ENCODE measurements around the gene SGCG. TPM values are rescaled to one million over a fixed set of nuclear protein-coding genes. Genes with fewer than 3 reads are reported as not detected.
"Not testable (repeated sequence)": the region's sequence is repeated elsewhere in the genome, so short reads cannot be mapped to it uniquely, and the experiment has no call there.

Gene SGCG, protein sequence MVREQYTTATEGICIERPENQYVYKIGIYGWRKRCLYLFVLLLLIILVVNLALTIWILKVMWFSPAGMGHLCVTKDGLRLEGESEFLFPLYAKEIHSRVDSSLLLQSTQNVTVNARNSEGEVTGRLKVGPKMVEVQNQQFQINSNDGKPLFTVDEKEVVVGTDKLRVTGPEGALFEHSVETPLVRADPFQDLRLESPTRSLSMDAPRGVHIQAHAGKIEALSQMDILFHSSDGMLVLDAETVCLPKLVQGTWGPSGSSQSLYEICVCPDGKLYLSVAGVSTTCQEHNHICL
- total RNA-seq: not detected

DNA sequence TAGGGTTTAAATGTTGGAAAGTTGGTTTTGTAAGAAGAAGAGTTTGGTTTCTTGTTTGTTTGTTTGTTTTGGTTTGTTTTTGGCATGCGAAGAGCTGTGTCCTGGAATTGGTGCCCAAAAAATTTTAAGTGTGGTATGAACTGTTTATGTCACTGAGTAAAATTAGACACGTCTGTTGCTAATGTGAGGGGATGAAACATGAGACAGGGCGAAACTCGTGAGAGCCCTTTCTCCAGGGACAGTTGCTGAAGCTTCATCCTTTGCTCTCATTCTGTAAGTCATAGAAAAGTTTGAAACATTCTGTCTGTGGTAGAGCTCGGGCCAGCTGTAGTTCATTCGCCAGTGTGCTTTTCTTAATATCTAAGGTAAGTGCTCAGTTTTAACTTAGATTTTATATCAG, at the start of gene SGCG:
Gene SGCG, plus strand, starts transcription at position 269 of the 400 bp plus-strand sequence. CDS start 22,716 bp downstream, outside the sequence.
- no peak for DNase-seq

DNA sequence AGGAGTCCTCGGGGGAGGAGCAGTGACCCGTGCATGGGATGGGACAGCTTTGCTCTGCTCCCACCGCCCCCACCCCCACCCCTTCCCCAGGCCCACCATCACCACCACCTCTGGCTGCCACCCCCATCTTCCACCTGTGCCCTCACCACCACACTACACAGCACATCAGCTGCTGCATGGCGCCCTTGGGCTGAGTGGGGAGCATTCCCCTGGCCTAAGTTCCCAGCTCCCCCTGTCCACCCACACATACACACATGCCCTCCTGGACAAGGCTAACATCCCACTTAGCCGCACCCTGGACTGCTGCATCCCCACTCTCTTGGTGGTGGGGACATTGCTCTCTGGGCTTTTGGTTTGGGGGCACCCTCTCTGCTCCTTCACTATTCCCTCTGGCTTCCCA, 46.2 kb upstream of the SGCG start:
- no peak for DNase-seq

DNA sequence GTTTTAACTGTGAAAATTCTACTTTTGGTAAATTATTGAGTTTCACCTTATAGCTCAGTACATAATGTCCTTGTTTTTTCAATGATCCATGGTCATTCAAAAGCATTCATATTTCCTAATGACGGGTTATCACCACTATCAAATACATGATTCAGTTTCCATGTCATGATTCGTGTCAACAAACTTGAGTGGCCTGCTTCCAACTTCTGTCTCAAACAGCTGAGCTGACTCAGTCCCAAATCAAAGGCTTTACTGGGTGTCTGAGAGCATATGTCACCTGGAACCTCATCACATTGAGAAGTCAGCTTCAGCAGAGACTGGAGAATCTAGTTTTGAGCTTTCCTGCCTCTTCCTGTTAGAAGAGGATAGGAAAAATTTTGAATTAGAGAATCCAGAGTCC, 40.3 kb upstream of the SGCG start:
- no peak for DNase-seq

DNA sequence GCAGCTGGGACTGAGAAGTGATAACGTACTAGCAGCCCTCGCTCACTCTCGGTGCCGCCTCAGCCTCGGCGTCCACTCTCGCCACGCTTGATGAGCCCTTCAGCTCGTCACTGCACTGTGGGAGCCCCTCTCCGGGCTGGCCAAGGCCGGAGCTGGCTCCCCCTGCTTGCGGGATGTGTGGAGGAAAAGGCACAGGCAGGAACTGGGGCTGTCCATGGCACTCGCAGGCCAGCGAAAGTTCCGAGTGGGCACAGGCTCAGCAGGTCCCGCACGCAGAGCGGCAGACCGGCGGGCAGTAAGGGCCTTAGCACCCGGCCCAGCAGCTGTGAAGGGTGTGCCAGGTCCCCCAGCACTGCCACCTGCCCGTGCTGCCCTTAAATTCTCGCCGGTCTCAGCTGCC, 38.8 kb upstream of the SGCG start:
- DNase-seq: no peak

DNA sequence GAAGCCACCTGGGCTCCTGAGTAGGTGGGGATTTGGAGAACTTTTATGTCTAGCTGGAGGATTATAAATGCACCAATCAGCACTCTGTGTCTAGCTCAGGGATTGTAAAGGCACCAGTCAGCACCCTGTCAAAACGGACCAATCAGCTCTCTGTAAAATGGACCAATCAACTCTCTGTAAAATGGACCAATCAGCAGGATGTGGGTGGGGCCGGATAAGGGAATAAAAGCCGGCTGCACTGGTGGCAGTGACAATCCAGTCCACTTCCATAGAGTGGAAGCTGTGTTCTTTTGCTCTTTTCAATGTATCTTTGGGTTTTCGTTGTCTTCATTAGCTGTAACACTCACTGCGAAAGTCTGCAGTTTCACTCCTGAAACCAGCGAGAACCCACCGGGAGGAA, 38.2 kb upstream of the SGCG start:
- not testable (repeated sequence) for DNase-seq

DNA sequence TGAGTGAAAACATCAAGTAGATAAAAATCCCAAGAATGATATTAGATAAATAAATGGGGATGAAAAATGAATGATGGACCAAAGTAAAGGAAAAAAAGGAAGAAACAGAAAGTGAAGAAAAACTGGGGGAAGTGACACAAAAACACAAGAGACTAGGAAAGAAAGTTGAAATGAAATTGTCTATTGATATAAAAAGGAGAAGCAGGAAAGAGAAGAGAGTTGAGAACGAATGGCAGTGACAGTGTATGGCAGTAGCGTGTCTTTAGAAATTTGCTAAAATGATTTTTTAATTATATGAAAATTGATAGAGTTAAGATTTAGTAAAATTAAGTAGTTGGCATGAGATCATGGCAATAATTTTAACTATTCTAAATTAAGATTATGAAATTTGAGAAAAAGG, 36.3 kb upstream of the SGCG start:
- DNase-seq: no peak

DNA sequence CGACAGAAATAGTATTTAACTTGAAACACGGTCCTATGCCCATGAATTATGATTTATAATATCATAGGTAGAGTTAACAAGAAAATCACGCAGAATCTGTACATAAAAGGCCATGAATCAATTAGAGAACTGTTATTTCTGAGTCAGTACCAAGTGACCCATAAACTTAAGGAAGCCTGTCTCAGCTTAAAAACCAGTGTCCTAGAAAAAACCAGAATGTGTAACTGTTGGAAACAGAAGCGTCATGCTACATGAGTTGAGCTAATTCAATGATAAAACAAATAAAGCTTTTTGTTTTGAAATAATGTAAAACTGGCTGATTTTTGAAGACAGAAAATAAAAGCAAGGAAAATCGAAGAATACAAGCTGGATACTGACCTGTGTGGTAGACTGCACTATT, 34.8 kb upstream of the SGCG start:
- DNase-seq: no peak

DNA sequence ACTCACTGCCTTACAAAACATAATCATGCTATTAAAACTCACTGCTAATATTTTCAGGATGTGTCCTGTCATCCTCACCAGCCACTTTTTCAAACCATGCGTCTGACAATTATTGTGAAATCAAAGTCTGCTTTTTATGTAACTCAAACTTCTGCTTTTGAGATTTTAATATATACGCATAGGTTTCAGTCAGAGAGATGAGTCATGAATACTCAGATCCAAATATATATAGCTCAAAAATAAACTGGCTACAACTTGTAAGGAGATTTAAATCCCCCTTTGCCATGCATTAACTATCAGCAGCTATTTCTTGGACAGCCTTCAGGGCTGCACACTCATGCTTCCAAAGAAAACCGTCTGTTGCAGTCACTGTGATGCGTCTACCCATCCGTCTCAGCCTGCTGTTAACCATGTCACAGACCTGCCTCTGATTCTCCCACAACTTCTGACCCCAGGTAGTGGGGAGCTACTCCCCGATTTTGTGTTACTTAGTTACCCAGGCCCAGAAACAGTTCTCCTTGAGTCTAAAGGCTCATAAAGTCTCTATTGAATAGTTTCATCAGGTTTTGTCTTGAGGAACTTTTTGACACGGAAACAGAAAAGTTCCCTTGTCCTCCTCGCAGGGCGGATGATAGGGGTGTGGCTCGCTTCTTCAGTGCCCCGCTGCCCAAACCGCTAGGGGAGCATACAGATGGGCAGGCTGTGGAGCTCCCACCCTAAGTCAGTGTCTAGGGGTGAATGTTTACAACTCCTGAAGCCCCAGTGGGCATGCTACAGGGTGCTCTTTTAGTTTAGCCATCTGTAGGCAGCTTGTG, 33.8 kb upstream of the SGCG start:
- no peak for DNase-seq

DNA sequence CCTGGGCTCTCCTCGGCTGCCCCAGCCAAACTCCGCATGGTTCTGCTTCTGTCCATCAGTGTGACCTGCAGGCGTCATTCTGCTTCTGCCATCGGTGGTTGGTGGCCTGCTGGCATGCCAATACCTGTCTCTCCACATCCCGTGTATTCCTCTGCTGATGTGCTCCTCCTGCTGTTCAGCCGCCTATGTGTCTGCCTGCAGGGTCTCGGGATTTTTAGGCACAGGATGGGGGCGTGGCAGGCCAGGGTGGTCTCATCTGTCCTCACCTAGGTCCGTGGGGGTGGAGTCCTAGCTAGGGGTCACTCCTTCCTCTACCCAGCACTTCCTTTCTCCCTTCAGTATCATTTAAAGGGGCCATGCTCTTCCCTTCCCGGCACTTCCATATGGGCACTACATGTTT, 33.0 kb upstream of the SGCG start:
- DNase-seq: no peak

DNA sequence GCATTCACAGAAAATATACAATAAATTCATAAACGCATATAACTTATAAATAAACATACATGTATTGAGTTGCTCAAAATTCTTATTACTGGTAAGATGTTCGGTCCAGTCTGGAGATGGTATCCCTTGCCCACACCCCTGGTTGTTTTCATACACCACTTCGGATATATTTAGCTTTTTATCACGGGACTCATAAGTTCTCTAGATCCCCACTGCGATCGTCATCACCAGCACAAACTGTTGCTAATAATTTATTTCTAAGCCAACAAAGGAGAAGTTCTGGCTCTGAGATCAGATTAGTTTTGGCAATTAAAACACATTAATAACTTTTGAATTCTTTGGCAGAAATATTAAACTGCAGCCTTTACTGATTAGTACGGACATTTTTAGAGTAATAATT, 23.0 kb upstream of the SGCG start:
- no peak for DNase-seq

DNA sequence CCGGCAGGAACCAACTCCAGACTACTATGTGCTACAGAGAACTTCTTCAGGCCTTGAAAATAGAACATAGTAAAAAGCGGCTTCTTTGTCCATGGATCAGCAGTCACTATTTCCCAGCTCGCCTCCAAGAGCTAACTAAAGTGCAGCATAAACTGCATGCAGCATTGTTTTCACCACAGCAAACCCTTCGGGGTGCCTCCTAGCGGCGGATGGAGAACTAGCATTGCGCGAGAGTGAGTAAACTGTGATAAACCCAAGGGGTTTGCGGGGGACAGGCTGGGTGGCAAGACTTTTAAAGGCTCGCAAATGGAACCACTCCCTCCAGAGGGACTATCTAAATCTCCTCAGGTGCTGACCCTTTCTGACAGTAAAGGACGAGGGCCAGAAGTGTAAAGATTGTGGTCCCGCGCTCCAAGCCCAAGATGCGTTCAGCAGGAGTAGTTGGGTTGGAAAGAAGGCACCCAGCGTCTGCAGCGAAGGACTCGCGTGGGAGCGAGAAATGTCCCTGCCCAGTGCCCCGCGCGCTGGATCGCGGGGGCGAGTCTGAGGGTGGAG, 21.5 kb upstream of the SGCG start:
- DNase-seq: no peak

DNA sequence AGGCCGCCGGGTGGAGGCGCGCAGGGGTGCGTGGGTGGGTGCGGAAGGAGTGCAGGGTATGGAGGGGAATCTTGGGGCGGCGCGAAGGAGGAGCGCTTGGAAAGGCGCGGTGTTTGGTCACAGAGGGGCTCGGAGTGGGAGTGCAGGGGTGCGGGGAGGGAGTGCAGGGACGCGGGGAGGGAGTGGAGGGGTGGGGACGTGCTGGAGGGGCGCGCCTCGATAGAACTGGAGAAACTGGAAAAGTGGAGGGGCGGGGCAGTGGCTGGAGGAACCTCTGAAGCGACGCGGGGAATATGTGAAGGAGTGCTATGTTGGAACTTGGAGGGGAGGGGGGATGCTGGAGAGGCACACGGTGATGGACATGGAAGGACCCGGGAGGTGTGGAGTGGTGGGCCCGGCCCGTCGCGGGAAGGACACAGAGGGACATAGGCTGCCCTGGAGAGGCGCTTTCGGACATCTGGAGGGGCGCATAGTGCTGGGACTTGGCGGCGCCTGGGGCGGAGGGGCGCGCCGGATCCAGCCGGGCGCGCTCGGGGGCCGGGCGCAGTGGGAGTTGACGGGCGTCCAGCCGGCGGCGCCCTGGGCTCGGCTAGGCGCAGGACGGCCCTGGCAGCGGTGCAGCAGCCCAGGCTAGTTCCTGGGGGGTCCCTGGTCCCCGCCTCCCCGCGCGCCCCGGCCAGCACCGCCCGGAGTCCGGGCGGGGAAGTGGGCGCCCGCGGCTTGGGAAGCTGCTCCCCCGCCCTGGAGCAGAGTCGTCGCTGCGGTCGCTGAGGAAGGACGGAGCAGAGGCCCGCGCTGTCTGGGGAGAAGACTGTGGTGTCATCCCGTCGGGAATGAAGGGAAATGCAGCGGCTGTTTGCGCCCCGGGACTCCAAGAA, 20.8 kb upstream of the SGCG start:
- DNase-seq: no peak

DNA sequence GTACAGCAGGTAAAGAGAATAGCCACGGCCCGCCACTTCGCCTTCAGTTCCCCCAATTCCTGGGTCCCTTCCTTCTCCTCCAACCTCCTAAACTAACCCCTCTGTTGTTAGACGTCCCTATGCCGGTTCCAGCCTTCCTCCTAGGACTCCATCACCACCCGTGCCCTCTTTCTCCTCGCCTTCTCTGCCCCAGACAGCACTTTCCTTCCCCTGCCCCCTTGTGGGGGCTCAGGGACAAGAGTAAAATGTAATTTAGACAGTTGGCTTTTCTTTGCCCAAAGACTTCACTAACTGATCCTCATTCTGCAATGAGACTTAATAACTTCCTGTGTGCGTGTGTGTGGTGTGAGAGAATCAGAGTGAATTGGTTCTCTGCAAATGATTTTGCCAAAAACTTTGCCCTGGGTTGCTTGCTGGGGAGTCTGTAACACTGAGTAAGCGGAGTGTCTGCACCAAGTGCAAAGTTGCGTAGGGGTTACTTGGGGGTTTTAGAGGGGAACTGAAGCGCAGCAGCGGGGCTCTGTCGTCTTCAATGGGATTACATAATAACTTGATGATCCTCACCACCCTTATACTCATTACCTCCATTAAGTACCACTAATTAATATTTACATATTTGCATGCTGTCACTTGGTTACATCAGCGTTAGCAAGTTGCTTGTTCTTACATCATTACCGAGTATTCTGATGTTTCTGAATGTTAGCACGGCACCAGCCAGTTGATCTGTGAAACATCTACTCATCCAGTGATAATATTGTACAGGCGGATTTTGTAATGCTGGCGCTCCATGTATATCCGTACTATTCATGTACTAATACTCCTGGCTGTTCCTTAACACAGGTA, 19.9 kb upstream of the SGCG start:
- no peak for DNase-seq

DNA sequence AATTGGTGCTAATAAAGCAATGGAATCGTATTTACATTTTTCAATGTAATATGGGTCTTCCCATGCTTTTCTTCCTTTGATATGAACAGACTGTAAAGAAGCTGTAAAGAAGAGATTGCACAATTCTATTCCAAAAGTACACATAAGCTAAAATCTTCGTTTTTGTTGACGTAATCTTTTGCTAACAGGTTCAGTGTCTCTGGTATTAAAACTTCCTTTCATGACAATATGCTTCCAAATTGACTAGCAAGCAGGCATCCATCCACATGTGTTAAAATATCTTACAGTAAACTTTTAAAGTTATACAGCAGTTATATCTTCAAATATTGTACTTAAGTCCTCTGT, 19.3 kb upstream of the SGCG start:
- no peak for DNase-seq

DNA sequence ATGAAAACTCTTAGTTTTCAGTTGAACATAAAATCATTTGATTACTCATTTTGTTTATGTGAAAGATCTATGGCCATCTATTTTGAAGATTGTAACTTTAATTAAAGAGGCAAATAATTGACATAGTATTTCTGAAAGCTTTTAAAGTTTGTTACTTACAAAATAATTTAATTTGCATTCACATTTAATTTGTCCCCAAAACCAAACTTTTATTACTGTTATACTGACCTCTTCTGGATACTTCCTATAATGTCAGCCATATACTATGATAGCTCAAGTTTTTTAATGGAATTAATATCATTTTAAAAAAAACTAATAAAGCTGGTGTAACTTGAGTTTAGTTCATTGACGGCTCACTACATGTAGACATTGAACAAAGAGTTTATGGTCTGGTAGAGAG, 4.9 kb upstream of the SGCG start:
- DNase-seq: no peak

DNA sequence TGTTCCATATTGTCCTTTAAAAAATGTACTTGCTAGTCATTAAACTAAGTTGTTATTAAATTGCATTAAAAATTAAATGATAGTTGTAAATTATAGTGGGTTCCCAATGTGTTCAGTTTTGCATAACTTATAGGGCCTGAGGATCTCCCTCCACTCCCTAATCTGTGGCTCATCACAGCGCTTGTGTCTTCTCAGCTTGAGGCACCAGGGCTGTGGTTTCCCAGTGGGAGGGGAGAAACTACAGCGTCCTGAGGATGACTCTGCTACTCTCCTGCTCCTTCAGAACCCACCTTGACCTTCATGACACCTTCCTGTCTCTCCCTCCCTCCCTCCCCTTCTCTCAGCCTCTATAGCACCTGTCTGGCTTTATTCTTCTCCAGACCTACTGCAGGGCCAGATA, 1.4 kb downstream of the SGCG start:
- DNase-seq: no peak

DNA sequence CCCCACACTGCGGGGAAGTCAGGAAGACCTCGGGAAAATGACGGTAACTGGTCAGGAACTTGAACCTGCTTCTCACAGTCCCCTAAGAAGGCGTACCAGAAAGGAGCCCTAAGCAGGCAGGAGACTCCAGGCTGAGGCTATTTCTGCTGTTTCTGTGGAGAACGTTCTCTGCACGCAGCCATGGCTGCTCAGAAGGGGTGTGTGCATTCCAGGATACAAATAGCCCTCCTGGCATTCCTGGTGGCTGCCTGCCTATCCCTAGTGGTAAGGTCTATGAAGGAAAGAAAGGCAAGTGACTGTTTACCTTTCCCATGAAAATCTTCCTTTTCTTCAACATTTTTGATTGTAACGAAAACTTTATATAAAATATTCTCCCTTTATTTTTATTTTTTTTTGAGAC, 2.5 kb downstream of the SGCG start:
- no peak for DNase-seq

DNA sequence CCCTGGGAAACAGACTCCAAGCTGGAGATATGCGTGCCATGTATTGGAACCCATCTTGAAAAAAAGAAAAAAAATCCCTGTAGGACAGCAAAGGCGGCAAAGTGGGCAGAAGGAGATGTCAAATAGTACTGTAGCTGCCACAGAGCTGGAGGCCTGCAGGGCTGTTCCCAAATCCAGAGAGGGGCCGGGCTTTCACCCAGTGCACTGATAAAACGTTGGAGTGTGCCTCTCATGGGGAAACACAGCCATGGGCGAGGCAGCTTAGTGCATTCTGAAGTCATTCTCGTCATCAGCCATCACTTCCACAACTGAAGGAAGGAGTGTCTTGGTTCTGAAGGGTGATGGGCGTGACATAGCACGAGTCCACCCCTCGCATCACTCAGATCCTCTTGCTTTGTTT, 4.8 kb downstream of the SGCG start:
- no peak for DNase-seq

DNA sequence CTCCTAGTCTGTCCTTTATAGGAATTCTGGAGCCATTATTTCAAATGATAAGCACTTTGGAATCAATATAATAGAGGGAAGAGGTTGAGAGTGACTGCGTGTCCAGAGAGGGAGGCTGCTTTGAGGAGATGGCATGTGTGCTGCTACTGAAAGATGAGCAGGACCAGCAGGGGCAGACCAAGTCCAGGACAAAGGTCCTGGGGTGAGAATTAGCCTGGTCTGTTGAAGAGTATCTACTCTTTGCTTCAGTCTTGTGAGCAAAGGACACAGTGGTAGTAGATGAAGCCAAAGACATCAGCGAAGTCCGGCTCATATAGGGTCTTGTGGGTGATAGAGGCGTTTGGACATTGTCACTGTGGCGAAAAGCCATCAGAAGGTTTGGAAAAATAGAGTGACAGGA, 21.1 kb downstream of the SGCG start:
- no peak for DNase-seq

DNA sequence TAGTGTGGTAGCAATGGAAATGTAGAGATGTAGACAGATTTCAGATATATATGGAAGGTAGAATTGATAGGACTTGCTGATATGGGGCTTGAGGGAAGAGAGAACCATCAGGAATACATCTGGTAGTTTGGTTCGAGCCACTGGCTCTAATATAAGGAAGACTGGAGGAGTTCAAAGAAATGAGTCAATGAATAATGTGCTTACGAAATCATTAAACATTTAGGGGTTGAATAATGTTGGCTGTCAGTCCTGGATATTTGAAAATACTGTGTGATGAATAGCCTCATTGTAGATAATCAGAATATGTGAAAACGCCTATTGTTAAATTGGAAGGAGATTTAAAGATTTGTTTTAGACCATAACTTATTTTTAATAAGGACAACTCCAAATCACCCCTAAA, 21.6 kb downstream of the SGCG start:
- DNase-seq: no peak

DNA sequence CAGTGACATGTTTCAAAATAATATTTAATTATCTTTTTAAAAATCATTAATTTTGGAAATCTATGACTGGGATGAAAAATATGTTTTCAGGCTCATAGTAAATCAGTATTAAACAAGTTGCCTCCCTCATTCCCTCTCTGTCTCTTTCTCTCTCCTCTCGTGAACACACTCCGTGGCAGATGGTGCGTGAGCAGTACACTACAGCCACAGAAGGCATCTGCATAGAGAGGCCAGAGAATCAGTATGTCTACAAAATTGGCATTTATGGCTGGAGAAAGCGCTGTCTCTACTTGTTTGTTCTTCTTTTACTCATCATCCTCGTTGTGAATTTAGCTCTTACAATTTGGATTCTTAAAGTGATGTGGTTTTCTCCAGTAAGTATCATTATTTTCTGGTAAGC, 22.7 kb downstream of the SGCG start:
- no peak for DNase-seq

DNA sequence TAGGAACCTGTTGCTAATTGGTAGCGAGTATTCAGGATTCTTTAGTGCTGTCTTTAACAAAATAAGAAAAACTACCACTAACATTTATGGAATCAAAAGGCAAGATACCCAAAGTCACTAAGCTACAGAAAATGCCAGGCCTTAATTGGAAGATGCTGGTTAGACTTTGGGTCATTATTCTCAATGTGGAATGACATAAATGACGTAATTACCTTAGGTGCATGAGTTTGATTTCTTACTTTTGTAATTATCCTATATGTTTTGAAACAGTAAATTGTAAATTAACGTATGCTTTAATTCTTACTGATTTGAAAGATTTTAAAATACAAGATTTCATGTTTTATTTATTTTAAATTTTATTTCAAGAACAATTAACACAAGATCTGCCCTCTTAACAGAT, 25.0 kb downstream of the SGCG start:
- DNase-seq: no peak

Measured in effector CD4-positive, alpha-beta T cell (primary cell).